ENCODE measurements around the gene BTNL9. TPM values are rescaled to one million over a fixed set of nuclear protein-coding genes. Genes with fewer than 3 reads are reported as not detected.

Gene BTNL9
- total RNA-seq, 2 experiments from 2014 or later = not detected

- intact Hi-C loops (cut with micrococcal nuclease) = no loop called here
- POLR2A ChIA-PET = no interaction called here
- peaks cover 67% of the 10 kb centered on the region for H3K27me3 Mint-ChIP-seq
- no peak for DNase-seq
- no peak for TF ChIP-seq CTCF (IDR thresholded peaks at IDR 0.05)
- no peaks in the 10 kb centered on the region for H3K9me3 Mint-ChIP-seq
- ATAC-seq = no peak
- no peak overlapping the region for H3K4me3 Mint-ChIP-seq
- no peaks in the 10 kb centered on the region for H3K36me3 Mint-ChIP-seq (ENCODE audit: low read depth)
- no peaks in the 10 kb centered on the region for H3K4me1 Mint-ChIP-seq (ENCODE audit: low read depth)
- no peak overlapping the region for H3K27ac Mint-ChIP-seq
- CTCF ChIA-PET = interaction anchor here (0.5 kb wide), 1 partner anchor 85 kb away, joined by 4 read pairs; no protein-coding TSS in a partner anchor
These were observed 22.6 kb downstream of the BTNL9 start for GRCh38 chr5:181062631-181063030.

GRCh38 chr5:181063514-181063913, 23.4 kb downstream of the BTNL9 start:
- TF ChIP-seq CTCF (IDR thresholded peaks at IDR 0.05) = no peak
- Mint-ChIP-seq H3K36me3 (ENCODE audit: low read depth) (no peaks in the 10 kb centered on the region), H3K4me1 (ENCODE audit: low read depth) (no peaks in the 10 kb centered on the region), H3K4me3 (no peak overlapping the region), H3K27ac (no peak overlapping the region), H3K9me3 (no peaks in the 10 kb centered on the region), H3K27me3 (peaks cover 65% of the 10 kb centered on the region)
- ChIA-PET POLR2A (no interaction called here), CTCF (no interaction called here)
- ATAC-seq (no peak), DNase-seq (no peak)
- intact Hi-C loops (cut with micrococcal nuclease) = no loop called here

- H3K9me3 Mint-ChIP-seq = no peaks in the 10 kb centered on the region
- H3K4me3 Mint-ChIP-seq = no peak overlapping the region
- H3K4me1 Mint-ChIP-seq (ENCODE audit: low read depth) = no peaks in the 10 kb centered on the region
- ChIA-PET POLR2A (no interaction called here), CTCF (interaction anchor here (1.4 kb wide), 1 partner anchor 28 kb away, joined by 3 read pairs; no protein-coding TSS in a partner anchor)
- intact Hi-C loops (cut with micrococcal nuclease) = no loop called here
- ATAC-seq (no peak), DNase-seq (no peak)
- TF ChIP-seq CTCF (IDR thresholded peaks at IDR 0.05) = no peak
- H3K36me3 Mint-ChIP-seq (ENCODE audit: low read depth) = no peaks in the 10 kb centered on the region
- peaks cover 67% of the 10 kb centered on the region for H3K27me3 Mint-ChIP-seq
- no peak overlapping the region for H3K27ac Mint-ChIP-seq
These were observed 24.9 kb downstream of the BTNL9 start for GRCh38 chr5:181064987-181065386.

- no peak for TF ChIP-seq CTCF (IDR thresholded peaks at IDR 0.05)
- Mint-ChIP-seq H3K27me3 (peaks cover 46% of the 10 kb centered on the region), H3K4me1 (ENCODE audit: low read depth) (no peaks in the 10 kb centered on the region), H3K4me3 (no peak overlapping the region), H3K9me3 (no peaks in the 10 kb centered on the region), H3K27ac (no peak overlapping the region), H3K36me3 (ENCODE audit: low read depth) (no peaks in the 10 kb centered on the region)
- intact Hi-C loops (cut with micrococcal nuclease) = no loop called here
- ChIA-PET CTCF (interaction anchor here (1.5 kb wide), 1 partner anchor 11 kb away, joined by 4 read pairs; no protein-coding TSS in a partner anchor), POLR2A (no interaction called here)
- ATAC-seq = no peak
- DNase-seq = no peak
These were observed 29.9 kb downstream of the BTNL9 start for GRCh38 chr5:181069767-181070491.

- intact Hi-C loops (cut with micrococcal nuclease) = no loop called here
- Mint-ChIP-seq H3K36me3 (ENCODE audit: low read depth) (peaks cover 2% of the 10 kb centered on the region), H3K4me3 (no peak overlapping the region), H3K9me3 (no peaks in the 10 kb centered on the region), H3K27me3 (peaks cover 47% of the 10 kb centered on the region), H3K27ac (no peak overlapping the region), H3K4me1 (ENCODE audit: low read depth) (no peaks in the 10 kb centered on the region)
- CTCF ChIA-PET = interaction anchor here (1.5 kb wide), 1 partner anchor 11 kb away, joined by 4 read pairs; no protein-coding TSS in a partner anchor
- ATAC-seq (no peak), DNase-seq (no peak)
- POLR2A ChIA-PET = no interaction called here
- no peak for TF ChIP-seq CTCF (IDR thresholded peaks at IDR 0.05)
These were observed 30.5 kb downstream of the BTNL9 start for GRCh38 chr5:181070523-181070922.
